Measurements from ENCODE around the gene TOMT. TPM values are rescaled to one million over a fixed set of nuclear protein-coding genes. Genes with fewer than 3 reads are reported as not detected.

Gene TOMT
- total and polyA plus RNA-seq, 2 donors (not counting 1 experiment from before 2014, with no cell fraction given), result not detected

- Histone ChIP-seq H2AFZ (ENCODE audit: insufficient read depth, low read depth, low read length, poor library complexity, severe bottlenecking) (no peak overlapping the region), H3K4me3 (ENCODE audit: control extremely low read depth in 1 of 5, extremely low read depth in 1 of 5, insufficient read depth in 1 of 5, low read depth in 2 of 5, low read length in 4 of 5) (no peak overlapping the region), H3K27ac (ENCODE audit: low read length in 2 of 2) (no peak overlapping the region), H3K79me2 (ENCODE audit: control insufficient read depth, insufficient read depth, low read length) (no peaks in the 10 kb centered on the region), H4K20me1 (ENCODE audit: control insufficient read depth, insufficient read depth, low read length, poor library complexity, severe bottlenecking) (no peaks in the 10 kb centered on the region), H3K9ac (ENCODE audit: low read length) (no peak overlapping the region), H3K36me3 (replicated peaks in 1 of 2; ENCODE audit: control extremely low read depth in 1 of 2, control insufficient read depth in 1 of 2, extremely low read depth in 1 of 2, insufficient read depth in 2 of 2, low read length in 1 of 2) (no peaks in the 10 kb centered on the region), H3K4me2 (replicated peaks; ENCODE audit: low read depth, low read length, poor library complexity, severe bottlenecking) (no peak overlapping the region), H3K9me3 (ENCODE audit: control extremely low read depth in 1 of 3, control insufficient read depth in 2 of 3, insufficient read depth in 1 of 3, low read length in 2 of 3) (no peaks in the 10 kb centered on the region), H3K27me3 (replicated peaks in 1 of 4; ENCODE audit: control extremely low read depth in 1 of 4, control insufficient read depth in 3 of 4, insufficient read depth in 4 of 4, low read length in 3 of 4) (peaks cover 0 to 3% (median 1%) of the 10 kb centered on the region in 4 experiments), H3K4me1 (ENCODE audit: control insufficient read depth in 2 of 2, insufficient read depth in 2 of 2, low read length in 2 of 2) (no peaks in the 10 kb centered on the region)
- WGBS (ENCODE audit: insufficient coverage), result no CpG with 5 or more reads among the region's 4 CpGs
- no peaks in the 10 kb centered on the region for H3K9me3 Mint-ChIP-seq (ENCODE audit: insufficient read depth)
- no peak overlapping the region for H3K4me3 Mint-ChIP-seq
- ChIA-PET POLR2A (no interaction called here), CTCF (interaction anchor here (1.3 to 1.7 kb wide), 2 partner anchors 12 to 26 kb away, joined by 3 to 4 read pairs; no protein-coding TSS in a partner anchor)
- peaks cover 22% of the 10 kb centered on the region for H3K27me3 Mint-ChIP-seq
- ATAC-seq (ENCODE audit: low read depth) (no peak), DNase-seq (no peak)
- no peak for TF ChIP-seq EZH2 (IDR thresholded peaks at IDR 0.05; ENCODE audit: borderline replicate concordance, insufficient read depth, low read depth, low read length, poor library complexity, severe bottlenecking)
- no peaks in the 10 kb centered on the region for H3K4me1 Mint-ChIP-seq
- intact Hi-C loops (cut with micrococcal nuclease), result no loop called here
- H3K27ac Mint-ChIP-seq, result no peak overlapping the region
These were observed 51.4 kb downstream of the TOMT start for GRCh38 chr11:72157131-72157530.

Small RNA genes within 50 kb of the gene (small RNA-seq; reads per million reads assigned to genes)
- gene MIR3165 (ENCODE audit: insufficient read length, low read depth, low replicate concordance), result not detected

Other genes with a start within 250 kb of the TOMT start
- not detected in 2 replicates for gene DEFB131B, start 227.5 kb upstream of the TOMT start, total RNA-seq
- not detected in 2 replicates for gene DEFB131B, start 227.5 kb upstream of the TOMT start, polyA plus RNA-seq
- gene XNDC1N, start 177.3 kb upstream of the TOMT start, total RNA-seq, result 33.2 and 34.2 TPM in 2 replicates
- gene XNDC1N, start 177.3 kb upstream of the TOMT start, polyA plus RNA-seq, result 5.8 and 6.6 TPM in 2 replicates
- 54.5 and 56.0 TPM in 2 replicates for gene RNF121, start 176.9 kb upstream of the TOMT start, total RNA-seq
- gene RNF121, start 176.9 kb upstream of the TOMT start, polyA plus RNA-seq, result 29.0 and 31.7 TPM in 2 replicates
- gene IL18BP, start 107.0 kb upstream of the TOMT start, total RNA-seq, result 25.9 and 30.7 TPM in 2 replicates
- gene IL18BP, start 107.0 kb upstream of the TOMT start, polyA plus RNA-seq, result 23.3 and 37.3 TPM in 2 replicates
- gene NUMA1, start 25.4 kb upstream of the TOMT start, total RNA-seq, result 297 and 300 TPM in 2 replicates
- 168 and 186 TPM in 2 replicates for gene NUMA1, start 25.4 kb upstream of the TOMT start, polyA plus RNA-seq
- 5.5 and 7.7 TPM in 2 replicates for gene LRRC51, start 25.1 kb upstream of the TOMT start, total RNA-seq
- gene LRRC51, start 25.1 kb upstream of the TOMT start, polyA plus RNA-seq, result 1.3 and 1.4 TPM in 2 replicates
- gene LAMTOR1, start 2.6 kb upstream of the TOMT start, total RNA-seq, result 71.0 and 78.4 TPM in 2 replicates
- 71.6 and 104 TPM in 2 replicates for gene LAMTOR1, start 2.6 kb upstream of the TOMT start, polyA plus RNA-seq
- 27.1 and 29.2 TPM in 2 replicates for gene ANAPC15, start 6.8 kb downstream of the TOMT start, total RNA-seq
- gene ANAPC15, start 6.8 kb downstream of the TOMT start, polyA plus RNA-seq, result 27.7 and 30.0 TPM in 2 replicates
- gene FOLR3, start 29.8 kb downstream of the TOMT start, total RNA-seq, result not detected in 2 replicates
- gene FOLR3, start 29.8 kb downstream of the TOMT start, polyA plus RNA-seq, result 0.10 and 0.17 TPM in 2 replicates
- gene FOLR1, start 86.2 kb downstream of the TOMT start, total RNA-seq, result not detected in 2 replicates
- gene FOLR1, start 86.2 kb downstream of the TOMT start, polyA plus RNA-seq, result not detected in 2 replicates
- 0.75 and 1.5 TPM in 2 replicates for gene FOLR2, start 110.9 kb downstream of the TOMT start, total RNA-seq
- gene FOLR2, start 110.9 kb downstream of the TOMT start, polyA plus RNA-seq, result 0.50 and 4.7 TPM in 2 replicates
- 188 and 205 TPM in 2 replicates for gene INPPL1, start 118.8 kb downstream of the TOMT start, total RNA-seq
- 208 and 235 TPM in 2 replicates for gene INPPL1, start 118.8 kb downstream of the TOMT start, polyA plus RNA-seq
- gene PHOX2A, start 138.3 kb downstream of the TOMT start, total RNA-seq, result not detected in 2 replicates
- not detected in 2 replicates for gene PHOX2A, start 138.3 kb downstream of the TOMT start, polyA plus RNA-seq